ENCODE results near the gene SRSF2.
"Not testable (repeated sequence)": the region's sequence is repeated elsewhere in the genome, so short reads cannot be mapped to it uniquely, and the experiment has no call there.

Gene SRSF2

GRCh38 chr17:76738468-76738850 lies 1.3 kb upstream of the SRSF2 start:
- DNase-seq (ENCODE audit: low read depth) = no peak

- peak; percentile 92 for DNase-seq (ENCODE audit: low read depth)
Observed at GRCh38 chr17:76737676-76738467, 741 bp upstream of the SRSF2 start, which contains the start of gene MFSD11. TSS of gene MFSD11 (plus strand) at chr17:76738119. CDS start at chr17:76738353, 234 bp downstream.

GRCh38 chr17:76736349-76737081 lies 616 bp downstream of the SRSF2 start:
- peak; percentile 66 for DNase-seq (ENCODE audit: low read depth)

- DNase-seq (ENCODE audit: low read depth) = no peak
Observed at GRCh38 chr17:76735586-76736348, 1.4 kb downstream of the SRSF2 start.

GRCh38 chr17:76735006-76735405 lies 2.1 kb downstream of the SRSF2 start:
- DNase-seq (ENCODE audit: low read depth) = peak; percentile 49

- peak; percentile 67 for DNase-seq (ENCODE audit: low read depth)
Observed at GRCh38 chr17:76734080-76734840, 2.9 kb downstream of the SRSF2 start.

- DNase-seq (ENCODE audit: low read depth) = no peak
Observed at GRCh38 chr17:76733618-76733957, 3.5 kb downstream of the SRSF2 start.

GRCh38 chr17:76732734-76733617 lies 4.2 kb downstream of the SRSF2 start:
- DNase-seq (ENCODE audit: low read depth) = no peak

GRCh38 chr17:76731800-76732733 lies 5.1 kb downstream of the SRSF2 start:
- DNase-seq (ENCODE audit: low read depth) = not testable (repeated sequence)

- peak; percentile 31 for DNase-seq (ENCODE audit: low read depth)
Observed at GRCh38 chr17:76727745-76728456, 9.2 kb downstream of the SRSF2 start.

- DNase-seq (ENCODE audit: low read depth) = peak; percentile 62
Observed at GRCh38 chr17:76726776-76727718, 10.1 kb downstream of the SRSF2 start, which contains the start of gene METTL23. TSS of gene METTL23 (plus strand) at chr17:76726839. CDS start at chr17:76729711, 2,872 bp downstream.

GRCh38 chr17:76726231-76726775 lies 10.8 kb downstream of the SRSF2 start, which contains the start of gene JMJD6:
TSS of gene JMJD6 (minus strand) at chr17:76726606. CDS start at chr17:76726475, 131 bp downstream.
- peak; percentile 95 for DNase-seq (ENCODE audit: low read depth)

GRCh38 chr17:76725580-76726230 lies 11.4 kb downstream of the SRSF2 start:
- DNase-seq (ENCODE audit: low read depth) = peak; percentile 59

GRCh38 chr17:76723812-76724211 lies 13.3 kb downstream of the SRSF2 start:
- DNase-seq (ENCODE audit: low read depth) = no peak

- not testable (repeated sequence) for DNase-seq (ENCODE audit: low read depth)
Observed at GRCh38 chr17:76722977-76723376, 14.2 kb downstream of the SRSF2 start.

GRCh38 chr17:76722279-76722678 lies 14.9 kb downstream of the SRSF2 start:
- no peak for DNase-seq (ENCODE audit: low read depth)

GRCh38 chr17:76721463-76721862 lies 15.7 kb downstream of the SRSF2 start:
- DNase-seq (ENCODE audit: low read depth) = no peak

Measured in amniotic epithelial cell (primary cell).